Spleen (tissue), 7 donors: ENCODE data around the gene COA1.
A peak's percentile ranks its signal among the peaks of the same experiment; 100 is the strongest.

Experiments
- CTCF ChIP-seq, 11 experiments: fragments of 200-600 bp in 7 of 11; fragments of 450-650 bp in 4 of 11; sonication (generic) in 4 of 11; IDR thresholded peaks in 8 of 11; conservative IDR thresholded peaks in 3 of 11; 1 replicate in 7 of 11; 2 replicates in 4 of 11; pipeline versions ENCODE4 v1.4.0 to v1.8.0; 2016 to 2021; ENCODE audit warnings: antibody characterized with exemption in 11 of 11, inconsistent platforms in 4 of 11, mild to moderate bottlenecking in 1 of 11
- POLR2A ChIP-seq, 3 donors: fragments of 450-650 bp; IDR thresholded peaks; one replicate each; pipeline ENCODE4 v1.5.1; 2017; ENCODE audit warnings: antibody characterized with exemption in 3 of 3, mild to moderate bottlenecking in 1 of 3
- donor health status: DM: no; HTN: no; CAD: no; lungs with moderate emphysema.
- donor health status: DM: no; HTN: no; CAD: no.
- donor health status: DM: no; HTN: no; CAD: no.

GRCh38 chr7:43721193-43721806 lies 8.0 kb downstream of the COA1 start:
- TF ChIP-seq CTCF (IDR thresholded peaks at IDR 0.05 in 8 of 11, conservative IDR thresholded peaks at IDR 0.05 in 3 of 11) (peak; percentile 40 to 77 (median 69)), POLR2A (IDR thresholded peaks at IDR 0.05) (no peak)
